Measurements from ENCODE around the gene HIVEP3. TPM values are rescaled to one million over a fixed set of nuclear protein-coding genes. Genes with fewer than 3 reads are reported as not detected.

Gene HIVEP3
- total RNA-seq, 1 experiment from 2014 or later: 0.17 TPM

GRCh38 chr1:41819069-41819468 lies 99.7 kb downstream of the HIVEP3 start:
- no peak for DNase-seq (ENCODE audit: extremely low read depth, low read depth)

- DNase-seq (ENCODE audit: extremely low read depth, low read depth): no peak
Observed at GRCh38 chr1:41816061-41816460, 102.7 kb downstream of the HIVEP3 start.

- DNase-seq (ENCODE audit: extremely low read depth, low read depth): no peak
Observed at GRCh38 chr1:41813755-41814745, 104.7 kb downstream of the HIVEP3 start.

GRCh38 chr1:41813226-41813625 lies 105.5 kb downstream of the HIVEP3 start:
- DNase-seq (ENCODE audit: extremely low read depth, low read depth): no peak

- no peak for DNase-seq (ENCODE audit: extremely low read depth, low read depth)
Observed at GRCh38 chr1:41812453-41812852, 106.3 kb downstream of the HIVEP3 start.

- peak; percentile 46 for DNase-seq (ENCODE audit: extremely low read depth, low read depth)
Observed at GRCh38 chr1:41812051-41812450, 106.7 kb downstream of the HIVEP3 start.

- no peak for DNase-seq (ENCODE audit: extremely low read depth, low read depth)
Observed at GRCh38 chr1:41811051-41811795, 107.5 kb downstream of the HIVEP3 start.

GRCh38 chr1:41810446-41810845 lies 108.3 kb downstream of the HIVEP3 start:
- peak; percentile 15 for DNase-seq (ENCODE audit: extremely low read depth, low read depth)

- no peak for DNase-seq (ENCODE audit: extremely low read depth, low read depth)
Observed at GRCh38 chr1:41809692-41810091, 109.0 kb downstream of the HIVEP3 start.

- no peak for DNase-seq (ENCODE audit: extremely low read depth, low read depth)
Observed at GRCh38 chr1:41807390-41807789, 111.3 kb downstream of the HIVEP3 start.

GRCh38 chr1:41806472-41807155 lies 112.1 kb downstream of the HIVEP3 start:
- DNase-seq (ENCODE audit: extremely low read depth, low read depth): no peak

- DNase-seq (ENCODE audit: extremely low read depth, low read depth): no peak
Observed at GRCh38 chr1:41805771-41806471, 112.8 kb downstream of the HIVEP3 start.

GRCh38 chr1:41804176-41804575 lies 114.5 kb downstream of the HIVEP3 start:
- DNase-seq (ENCODE audit: extremely low read depth, low read depth): no peak

- DNase-seq (ENCODE audit: extremely low read depth, low read depth): no peak
Observed at GRCh38 chr1:41803656-41804055, 115.1 kb downstream of the HIVEP3 start.

- no peak for DNase-seq (ENCODE audit: extremely low read depth, low read depth)
Observed at GRCh38 chr1:41802532-41803501, 115.9 kb downstream of the HIVEP3 start.

- no peak for DNase-seq (ENCODE audit: extremely low read depth, low read depth)
Observed at GRCh38 chr1:41800311-41800829, 118.4 kb downstream of the HIVEP3 start.

GRCh38 chr1:41799723-41800122 lies 119.0 kb downstream of the HIVEP3 start:
- DNase-seq (ENCODE audit: extremely low read depth, low read depth): no peak

GRCh38 chr1:41799205-41799604 lies 119.5 kb downstream of the HIVEP3 start:
- DNase-seq (ENCODE audit: extremely low read depth, low read depth): no peak

GRCh38 chr1:41795205-41795762 lies 123.4 kb downstream of the HIVEP3 start:
- no peak for DNase-seq (ENCODE audit: extremely low read depth, low read depth)

Data from NCI-H460 (cell line).